ENCODE data around the gene TASOR2. TPM values are rescaled to one million over a fixed set of nuclear protein-coding genes. Genes with fewer than 3 reads are reported as not detected.

Gene TASOR2
- total and polyA plus RNA-seq, 5 donors from 2014 or later: 6.7 to 75.9 (median 11.4) TPM

DNA sequence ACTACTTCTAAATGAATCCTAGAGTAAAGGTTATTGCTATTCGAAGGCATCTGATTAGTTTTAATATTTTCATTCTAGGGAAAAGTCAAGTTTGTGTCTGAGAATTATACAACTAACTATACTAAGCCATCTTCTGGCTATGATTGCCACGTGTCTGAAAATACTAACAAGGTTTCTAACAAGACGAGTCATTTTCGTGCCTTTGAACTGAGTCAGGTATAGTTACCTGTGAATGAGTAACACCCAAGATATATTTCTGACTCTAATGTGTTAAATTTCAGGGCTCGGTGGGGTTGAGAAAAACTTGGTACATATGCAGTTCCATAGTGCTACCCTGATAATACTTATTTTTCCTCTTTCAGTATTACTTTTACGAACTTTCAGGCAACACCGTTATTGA is 35.5 kb downstream of the TASOR2 start:
- peaks cover 29% of the 10 kb centered on the region for H3K36me3 Mint-ChIP-seq
- Histone ChIP-seq H3K4me3 (ENCODE audit: low read depth, low read length) (no peak overlapping the region), H3K9me3 (ENCODE audit: control insufficient read depth in 2 of 2, low read length in 2 of 2) (no peaks in the 10 kb centered on the region), H3K27ac (ENCODE audit: insufficient read depth, low read length, poor library complexity, severe bottlenecking) (no peak overlapping the region), H3K27me3 (ENCODE audit: control insufficient read depth, insufficient read depth, low read length) (no peaks in the 10 kb centered on the region), H3K4me1 (ENCODE audit: control insufficient read depth, insufficient read depth, low read length, poor library complexity, severe bottlenecking) (peaks cover 7% of the 10 kb centered on the region), H3K36me3 (ENCODE audit: control insufficient read depth, insufficient read depth, low read length) (peaks cover 26% of the 10 kb centered on the region)
- DNase-seq (no peak), ATAC-seq (ENCODE audit: low read depth in 2 of 2) (no peak)
- H3K4me1 Mint-ChIP-seq: peaks cover 16 to 41% (median 28%) of the 10 kb centered on the region in 4 donors
- H3K27ac Mint-ChIP-seq: peak overlapping the region in 2 of 3 donors; percentile 52 to 64
- H3K27me3 Mint-ChIP-seq: no peaks in the 10 kb centered on the region
- no peaks in the 10 kb centered on the region for H3K9me3 Mint-ChIP-seq
- no peak overlapping the region for H3K4me3 Mint-ChIP-seq

DNA sequence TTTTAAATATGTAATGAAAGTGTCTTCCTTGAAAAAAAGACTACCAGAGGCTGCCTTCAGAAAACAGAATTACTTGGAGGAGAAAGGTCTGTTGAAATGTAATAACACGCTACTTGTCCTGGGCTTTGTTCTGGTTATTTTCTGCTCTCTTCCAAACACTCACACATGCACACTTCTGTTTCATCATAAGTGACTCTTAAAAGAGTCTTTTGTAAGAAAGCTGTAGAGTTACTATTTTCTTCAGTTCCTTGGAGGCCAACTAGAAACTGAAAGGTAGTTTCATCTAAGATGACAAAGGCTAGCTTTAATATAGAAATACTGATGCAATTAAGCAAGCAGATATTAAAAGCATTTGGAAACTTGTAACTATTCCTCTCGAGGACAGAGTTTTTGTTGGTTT is 39.1 kb downstream of the TASOR2 start:
- Histone ChIP-seq H3K9me3 (ENCODE audit: control insufficient read depth in 2 of 2, low read length in 2 of 2) (no peaks in the 10 kb centered on the region), H3K27ac (ENCODE audit: insufficient read depth, low read length, poor library complexity, severe bottlenecking) (no peak overlapping the region), H3K4me3 (ENCODE audit: low read depth, low read length) (no peak overlapping the region), H3K4me1 (ENCODE audit: control insufficient read depth, insufficient read depth, low read length, poor library complexity, severe bottlenecking) (peaks cover 3% of the 10 kb centered on the region), H3K27me3 (ENCODE audit: control insufficient read depth, insufficient read depth, low read length) (no peaks in the 10 kb centered on the region), H3K36me3 (ENCODE audit: control insufficient read depth, insufficient read depth, low read length) (peaks cover 56% of the 10 kb centered on the region)
- peaks cover 0 to 2% (median 0%) of the 10 kb centered on the region in 7 donors for H3K9me3 Mint-ChIP-seq
- no peak for ATAC-seq (ENCODE audit: low read depth in 2 of 2)
- DNase-seq: no peak
- no peaks in the 10 kb centered on the region for H3K27me3 Mint-ChIP-seq
- H3K36me3 Mint-ChIP-seq: peaks cover 46% of the 10 kb centered on the region
- peaks cover 7 to 33% (median 18%) of the 10 kb centered on the region in 4 donors for H3K4me1 Mint-ChIP-seq
- H3K4me3 Mint-ChIP-seq: no peak overlapping the region
- H3K27ac Mint-ChIP-seq: peak overlapping the region in 1 of 3 donors; percentile 28

DNA sequence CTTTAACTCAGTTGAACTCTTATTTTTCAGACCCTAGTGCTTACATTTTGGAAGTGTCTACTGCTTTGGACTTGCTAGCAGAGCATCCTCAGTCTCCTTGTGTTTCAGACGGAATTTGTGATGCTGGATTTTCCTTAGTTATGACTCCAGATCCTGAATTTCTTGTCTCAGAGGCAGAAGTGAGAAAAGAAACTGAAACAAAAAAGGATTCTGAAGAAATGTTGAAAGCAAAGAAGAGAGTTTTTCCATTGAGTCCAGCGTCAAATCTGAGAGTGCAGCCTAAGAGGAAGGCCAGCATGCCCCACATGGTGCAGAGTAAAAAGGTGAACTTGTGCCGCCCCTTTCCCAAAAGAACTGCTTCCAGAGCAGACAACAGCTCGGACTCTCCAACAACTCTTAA is 46.1 kb downstream of the TASOR2 start:
- no peak for ATAC-seq (ENCODE audit: low read depth in 2 of 2)
- H3K4me3 ChIP-seq (ENCODE audit: low read depth, low read length): no peak overlapping the region
- no peaks in the 10 kb centered on the region for H3K4me1 ChIP-seq (ENCODE audit: control insufficient read depth, insufficient read depth, low read length, poor library complexity, severe bottlenecking)
- no peaks in the 10 kb centered on the region for H3K9me3 ChIP-seq (ENCODE audit: control insufficient read depth in 2 of 2, low read length in 2 of 2)
- Mint-ChIP-seq H3K36me3 (peaks cover 44% of the 10 kb centered on the region), H3K27me3 (no peaks in the 10 kb centered on the region), H3K9me3 (peaks cover 0 to 2% (median 0%) of the 10 kb centered on the region in 7 donors), H3K4me3 (no peak overlapping the region), H3K4me1 (peaks cover 5 to 19% (median 7%) of the 10 kb centered on the region in 4 donors), H3K27ac (peak overlapping the region in 1 of 3 donors; percentile 45)
- no peak for DNase-seq
- H3K27me3 ChIP-seq (ENCODE audit: control insufficient read depth, insufficient read depth, low read length): no peaks in the 10 kb centered on the region
- peaks cover 72% of the 10 kb centered on the region for H3K36me3 ChIP-seq (ENCODE audit: control insufficient read depth, insufficient read depth, low read length)
- no peak overlapping the region for H3K27ac ChIP-seq (ENCODE audit: insufficient read depth, low read length, poor library complexity, severe bottlenecking)

GRCh38 chr10:5731559-5731958 is 46.9 kb downstream of the TASOR2 start:
- Mint-ChIP-seq H3K4me1 (peaks cover 5 to 19% (median 7%) of the 10 kb centered on the region in 4 donors), H3K9me3 (peaks cover 0 to 2% (median 0%) of the 10 kb centered on the region in 7 donors), H3K36me3 (peaks cover 39% of the 10 kb centered on the region), H3K4me3 (no peak overlapping the region), H3K27me3 (no peaks in the 10 kb centered on the region), H3K27ac (peak overlapping the region in 2 of 3 donors; percentile 12 to 51)
- peak in 1 of 3 donors; percentile 16 for DNase-seq
- H3K9me3 ChIP-seq (ENCODE audit: control insufficient read depth in 2 of 2, low read length in 2 of 2): no peaks in the 10 kb centered on the region
- no peak for ATAC-seq (ENCODE audit: low read depth in 2 of 2)
- peaks cover 68% of the 10 kb centered on the region for H3K36me3 ChIP-seq (ENCODE audit: control insufficient read depth, insufficient read depth, low read length)
- H3K27me3 ChIP-seq (ENCODE audit: control insufficient read depth, insufficient read depth, low read length): no peaks in the 10 kb centered on the region
- H3K4me1 ChIP-seq (ENCODE audit: control insufficient read depth, insufficient read depth, low read length, poor library complexity, severe bottlenecking): no peaks in the 10 kb centered on the region
- H3K4me3 ChIP-seq (ENCODE audit: low read depth, low read length): no peak overlapping the region
- no peak overlapping the region for H3K27ac ChIP-seq (ENCODE audit: insufficient read depth, low read length, poor library complexity, severe bottlenecking)

- H3K9me3 ChIP-seq (ENCODE audit: control insufficient read depth in 2 of 2, low read length in 2 of 2): no peaks in the 10 kb centered on the region
- DNase-seq (no peak), ATAC-seq (ENCODE audit: low read depth in 2 of 2) (no peak)
- no peak overlapping the region for H3K27ac ChIP-seq (ENCODE audit: insufficient read depth, low read length, poor library complexity, severe bottlenecking)
- H3K4me3 ChIP-seq (ENCODE audit: low read depth, low read length): no peak overlapping the region
- Mint-ChIP-seq H3K27me3 (no peaks in the 10 kb centered on the region), H3K27ac (peak overlapping the region in 2 of 3 donors; percentile 51 to 74), H3K4me1 (peaks cover 4 to 19% (median 8%) of the 10 kb centered on the region in 4 donors), H3K4me3 (no peak overlapping the region), H3K9me3 (peaks cover 0 to 2% (median 0%) of the 10 kb centered on the region in 7 donors), H3K36me3 (peaks cover 39% of the 10 kb centered on the region)
- no peaks in the 10 kb centered on the region for H3K4me1 ChIP-seq (ENCODE audit: control insufficient read depth, insufficient read depth, low read length, poor library complexity, severe bottlenecking)
- peaks cover 62% of the 10 kb centered on the region for H3K36me3 ChIP-seq (ENCODE audit: control insufficient read depth, insufficient read depth, low read length)
- H3K27me3 ChIP-seq (ENCODE audit: control insufficient read depth, insufficient read depth, low read length): no peaks in the 10 kb centered on the region
Measured at GRCh38 chr10:5732141-5732540, 47.5 kb downstream of the TASOR2 start.

Other genes starting within 250 kb of the TASOR2 start
- gene CALML5, start 185.3 kb upstream of the TASOR2 start, total RNA-seq: not detected
- gene CALML5, start 185.3 kb upstream of the TASOR2 start, polyA plus RNA-seq: not detected
- gene CALML3, start 159.9 kb upstream of the TASOR2 start, total RNA-seq: not detected
- not detected for gene CALML3, start 159.9 kb upstream of the TASOR2 start, polyA plus RNA-seq
- 2.9 TPM for gene ASB13, start 18.2 kb upstream of the TASOR2 start, total RNA-seq
- gene ASB13, start 18.2 kb upstream of the TASOR2 start, polyA plus RNA-seq: 10 to 100 TPM in 3 of 4 donors, 1 to 10 TPM in 1; 4.4 to 16.0 (median 14.2) TPM
- gene GDI2, start 128.6 kb downstream of the TASOR2 start, total RNA-seq: 114 TPM
- gene GDI2, start 128.6 kb downstream of the TASOR2 start, polyA plus RNA-seq: 100 to 1,000 TPM; 197 to 250 (median 243) TPM
- 4.8 TPM for gene ANKRD16, start 205.1 kb downstream of the TASOR2 start, total RNA-seq
- 1 to 10 TPM; 3.1 to 6.3 (median 3.4) TPM for gene ANKRD16, start 205.1 kb downstream of the TASOR2 start, polyA plus RNA-seq
- gene FBH1, start 205.4 kb downstream of the TASOR2 start, total RNA-seq: 108 TPM
- gene FBH1, start 205.4 kb downstream of the TASOR2 start, polyA plus RNA-seq: 100 to 1,000 TPM in 2 of 4 donors, 10 to 100 TPM in 2; 85.3 to 107 (median 97.0) TPM

Measured in CD4-positive, CD25-positive, alpha-beta regulatory T cell (primary cell).